Fibroblast of skin of left quadriceps (primary cell): ENCODE measurements around the gene DMPK.
"Not testable (repeated sequence)": the region's sequence is repeated elsewhere in the genome, so short reads cannot be mapped to it uniquely, and the experiment has no call there.

ENCODE experiments used
- DNase-seq, 2 experiments: peaks; one replicate each; pipeline ENCODE4 v3.0.0-alpha.2; 2013; ENCODE audit warnings: low read depth in 2 of 2

DMPK gene

DNA sequence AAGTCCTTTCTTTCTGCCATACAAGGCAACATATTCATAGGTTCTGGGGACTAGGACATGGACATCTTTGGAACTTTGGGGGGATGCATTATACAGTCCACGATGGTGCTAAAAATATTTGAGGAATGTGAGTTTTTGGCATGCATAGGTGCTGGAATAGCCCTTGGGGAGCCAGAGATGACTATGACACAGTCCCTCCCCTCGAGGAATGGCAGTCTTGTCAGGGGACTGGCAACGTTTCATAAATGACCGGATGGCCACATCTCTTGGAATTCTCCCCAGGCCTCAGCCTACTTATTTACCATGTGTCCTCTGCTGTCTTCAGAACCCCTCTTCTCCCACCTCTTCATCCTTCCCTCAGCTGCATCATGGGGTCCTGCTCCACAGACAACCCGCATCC is 35.4 kb downstream of the DMPK start:
- DNase-seq, result no peak

DNA sequence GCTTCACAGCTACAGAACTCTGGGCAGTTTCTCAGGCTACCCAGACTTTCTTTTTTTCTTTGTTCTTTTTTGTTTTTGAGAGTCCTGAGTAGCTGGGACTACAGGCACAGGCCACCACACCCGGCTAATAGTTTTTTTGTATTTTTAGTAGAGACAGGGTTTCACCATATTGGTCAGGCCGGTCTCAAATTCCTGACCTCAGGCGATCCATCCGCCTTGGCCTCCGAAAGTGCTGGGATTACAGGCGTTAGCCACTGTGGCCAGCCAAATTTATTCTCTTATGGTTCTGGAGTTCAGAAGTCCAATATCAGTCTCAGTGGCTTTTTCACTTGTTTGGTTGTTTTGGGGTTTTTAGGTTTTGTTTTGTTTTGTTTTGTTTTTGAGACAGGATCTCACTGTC is 36.7 kb downstream of the DMPK start:
- DNase-seq, result no peak

DNA sequence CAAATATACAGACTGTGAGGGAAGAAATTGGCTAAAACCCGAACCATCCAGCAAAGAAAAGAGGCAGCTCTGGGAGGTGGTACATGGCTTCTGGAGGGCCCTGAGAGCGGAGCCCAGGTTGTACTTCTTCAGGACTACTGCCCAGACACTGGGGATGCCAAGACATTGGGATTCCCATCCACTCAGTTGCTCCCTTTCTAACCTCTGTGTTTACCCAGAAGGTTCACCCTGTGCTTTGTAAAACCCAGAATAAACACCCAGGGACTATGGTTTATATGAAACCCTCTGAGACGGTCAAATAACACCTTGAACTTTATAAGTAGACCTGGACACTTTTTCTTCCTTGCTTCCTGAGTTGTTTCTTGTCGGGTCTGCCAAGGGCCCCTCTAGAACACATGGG is 39.3 kb downstream of the DMPK start:
- no peak for DNase-seq

DNA sequence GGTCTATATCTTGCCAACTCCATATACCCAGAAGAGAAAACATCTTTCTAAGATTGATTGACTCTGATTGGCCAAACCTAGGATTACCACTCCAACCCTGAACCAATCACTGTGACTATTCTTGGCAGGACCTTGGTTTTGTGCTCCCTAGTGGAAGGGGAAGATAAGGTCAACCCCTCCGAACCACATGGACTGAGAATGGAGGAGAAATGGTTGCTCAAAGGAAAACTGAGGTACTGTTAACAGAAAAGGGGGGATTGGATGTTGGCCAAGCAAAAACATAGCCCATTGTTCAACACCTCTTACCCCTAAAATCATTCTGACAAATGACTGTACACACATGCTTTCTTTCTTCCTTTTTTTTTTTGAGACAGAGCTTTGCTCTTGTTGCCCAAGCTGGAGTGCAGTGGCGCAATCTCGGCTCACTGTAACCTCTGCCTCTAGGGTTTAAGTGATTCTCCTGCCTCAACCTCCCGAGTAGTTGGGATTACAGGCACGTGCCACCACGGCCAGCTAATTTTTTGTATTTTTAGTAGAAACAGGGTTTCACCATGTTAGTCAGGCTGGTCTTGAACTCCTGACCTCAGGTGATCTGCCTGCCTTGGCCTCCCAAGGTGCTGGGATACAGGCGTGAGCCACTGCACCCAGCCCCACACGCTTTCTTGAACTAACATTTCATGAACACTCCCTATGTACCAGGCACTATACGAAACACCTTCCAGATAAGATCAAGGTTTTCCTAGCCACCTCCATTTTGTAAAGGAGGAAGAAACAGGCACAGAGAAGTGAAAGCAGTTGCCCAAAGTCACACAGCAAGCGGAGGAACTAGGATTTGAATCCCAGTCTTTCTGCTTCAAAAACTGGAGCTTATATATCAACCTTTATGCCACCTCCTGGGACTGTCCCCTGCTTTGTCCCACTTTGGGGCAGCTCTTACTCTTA is 42.5 kb downstream of the DMPK start:
- DNase-seq, result no peak

DNA sequence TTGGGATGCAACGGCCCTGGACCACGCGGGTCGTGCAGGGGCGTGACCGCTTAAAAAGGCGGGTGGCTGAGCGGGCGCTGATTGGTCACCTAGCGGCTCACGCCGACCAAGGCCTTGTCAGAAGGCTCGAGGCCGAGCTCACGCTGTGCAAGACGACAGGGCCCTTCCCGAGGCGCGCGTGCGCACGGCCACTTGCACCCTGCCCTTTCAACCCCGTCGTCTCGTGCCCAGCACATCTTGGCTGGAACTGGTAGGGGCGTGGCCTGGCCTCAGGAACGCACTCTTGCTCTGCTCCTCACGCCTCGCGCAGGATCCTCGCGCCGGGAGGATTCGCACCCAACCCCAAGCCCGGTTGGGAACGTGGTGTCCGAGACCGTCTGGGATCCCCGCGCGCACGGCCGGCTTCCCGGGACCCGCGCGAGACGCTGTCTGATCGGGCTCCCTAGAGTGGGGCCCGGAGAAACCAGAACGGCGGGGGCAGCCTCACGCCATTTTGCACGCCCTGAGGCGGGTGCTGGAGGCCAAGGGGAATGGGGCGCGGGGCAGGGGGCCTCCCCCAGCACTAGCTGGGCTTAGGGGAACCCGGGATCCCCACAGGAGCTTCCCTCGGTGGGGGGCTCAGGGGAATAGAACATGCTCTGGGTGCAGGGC is 49.0 kb downstream of the DMPK start, which contains the start of gene MEIOSIN:
MEIOSIN (plus strand) TSS at position 280 of the 651 bp plus-strand sequence. CDS start 1,938 bp downstream, outside the sequence.
- DNase-seq, result no peak

DNA sequence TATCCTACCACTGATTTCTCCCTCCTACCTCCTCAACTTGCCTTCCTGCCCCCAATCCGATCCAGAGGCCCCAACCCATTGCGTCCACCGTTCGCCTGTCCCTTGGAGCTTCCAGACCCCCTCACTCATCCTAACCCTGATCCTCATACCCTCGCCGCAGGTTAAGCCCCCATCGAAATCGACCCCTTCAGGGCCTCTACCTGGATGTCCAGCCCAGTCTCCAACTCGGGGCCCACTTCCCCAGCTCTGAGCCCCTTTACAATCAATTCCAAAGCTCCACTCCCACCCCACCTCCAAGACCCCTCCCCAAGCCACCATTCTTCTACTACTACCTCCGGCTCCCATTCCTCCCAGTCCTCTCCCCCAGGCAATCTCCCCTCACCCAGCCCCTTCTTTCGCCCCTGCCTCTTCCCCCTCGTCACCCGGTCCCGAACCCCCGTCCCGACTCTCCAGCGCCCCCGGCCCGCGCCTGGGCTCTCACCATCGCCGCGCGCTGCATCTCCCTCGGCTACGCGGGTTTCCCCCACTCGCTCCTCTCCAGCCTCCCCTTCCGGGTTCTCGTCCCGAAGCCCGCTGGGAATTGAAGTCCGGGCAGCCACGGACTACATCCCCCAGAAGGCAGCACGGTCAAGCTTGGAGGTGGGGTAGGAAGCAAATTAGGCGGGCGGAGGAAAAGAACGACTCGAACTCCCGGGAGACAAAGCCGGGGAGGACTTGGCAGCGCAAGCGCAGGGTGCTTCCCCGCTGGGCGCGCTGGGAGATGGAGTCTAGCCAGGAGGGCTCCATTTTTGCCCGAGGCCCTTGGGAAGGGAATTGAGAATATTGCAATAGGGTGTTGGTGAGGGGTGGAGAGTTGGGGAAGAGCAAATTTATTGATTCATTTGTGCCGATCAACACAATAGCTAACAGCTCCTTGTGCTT is 51.7 kb downstream of the DMPK start, which contains the start of gene FBXO46:
FBXO46 (minus strand) TSS at position 529 of the 921 bp plus-strand sequence. CDS start 17,401 bp downstream, outside the sequence.
- DNase-seq, result peak; percentile 98

DNA sequence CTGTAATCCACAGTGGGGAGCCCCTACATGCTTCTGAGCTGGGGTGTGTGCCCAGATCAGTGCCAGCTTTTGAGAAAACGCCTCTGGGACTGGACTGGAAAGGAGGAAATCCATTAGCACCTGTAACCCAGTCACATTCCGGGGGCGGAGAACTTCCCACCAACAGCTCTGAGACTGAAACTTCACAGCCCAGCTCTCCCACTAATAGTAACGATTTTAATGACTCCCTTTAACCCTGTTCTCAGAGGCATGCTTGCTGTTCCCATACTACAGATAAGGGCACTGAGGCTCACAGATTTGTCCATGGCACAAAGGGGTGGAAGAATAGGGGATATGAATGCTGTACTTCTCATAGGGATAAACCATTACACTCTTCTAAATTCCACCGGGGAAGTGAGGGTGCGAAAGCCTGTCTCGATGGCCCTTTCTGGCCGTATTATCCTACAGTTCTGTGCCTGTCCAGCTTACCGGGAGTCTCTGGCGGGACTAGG is 52.4 kb downstream of the DMPK start:
- DNase-seq, result no peak

DNA sequence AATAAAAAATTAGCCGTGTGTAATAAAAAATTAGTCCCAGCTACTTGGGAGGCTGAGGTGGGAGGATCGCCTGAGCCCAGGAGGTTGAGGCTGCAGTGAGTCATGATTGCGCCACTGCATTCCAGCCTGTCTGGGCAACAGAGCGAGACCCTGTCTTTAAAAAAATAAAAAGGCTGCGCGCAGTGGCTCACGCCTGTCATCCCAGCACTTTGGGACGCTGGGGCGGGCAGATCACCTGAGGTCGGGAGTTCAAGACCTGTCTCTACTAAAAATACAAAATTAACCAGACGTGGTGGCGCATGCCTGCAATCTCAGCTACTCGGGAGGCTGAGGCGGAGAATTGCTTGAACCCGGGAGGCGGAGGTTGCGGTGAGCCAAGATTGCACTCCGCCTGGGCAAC is 53.6 kb downstream of the DMPK start:
- not testable (repeated sequence) for DNase-seq

DNA sequence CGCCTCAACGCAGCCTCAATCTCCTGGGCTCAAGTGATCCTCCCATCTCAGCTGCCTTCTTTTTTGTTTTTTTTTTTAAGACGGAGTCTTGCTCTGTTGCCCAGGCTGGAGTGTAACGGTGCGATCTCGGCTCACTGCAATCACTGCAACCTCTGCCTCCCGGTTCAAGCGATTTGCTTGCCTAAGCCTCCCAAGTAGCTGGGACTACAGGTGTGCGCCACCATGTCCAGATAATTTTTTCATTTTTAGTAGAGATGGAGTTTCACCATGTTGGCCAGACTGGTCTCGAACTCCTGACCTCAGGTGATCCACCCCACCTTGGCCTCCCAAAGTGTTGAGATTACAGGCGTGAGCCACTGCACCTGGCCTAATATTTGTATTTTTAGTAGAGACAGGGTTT is 62.2 kb downstream of the DMPK start:
- DNase-seq, result not testable (repeated sequence)
